ENCODE data around the gene UNK. TPM values are rescaled to one million over a fixed set of nuclear protein-coding genes. Genes with fewer than 3 reads are reported as not detected.

Gene UNK
- total and polyA plus RNA-seq, 7 donors: 12.7 to 29.6 (median 23.5) TPM

DNA sequence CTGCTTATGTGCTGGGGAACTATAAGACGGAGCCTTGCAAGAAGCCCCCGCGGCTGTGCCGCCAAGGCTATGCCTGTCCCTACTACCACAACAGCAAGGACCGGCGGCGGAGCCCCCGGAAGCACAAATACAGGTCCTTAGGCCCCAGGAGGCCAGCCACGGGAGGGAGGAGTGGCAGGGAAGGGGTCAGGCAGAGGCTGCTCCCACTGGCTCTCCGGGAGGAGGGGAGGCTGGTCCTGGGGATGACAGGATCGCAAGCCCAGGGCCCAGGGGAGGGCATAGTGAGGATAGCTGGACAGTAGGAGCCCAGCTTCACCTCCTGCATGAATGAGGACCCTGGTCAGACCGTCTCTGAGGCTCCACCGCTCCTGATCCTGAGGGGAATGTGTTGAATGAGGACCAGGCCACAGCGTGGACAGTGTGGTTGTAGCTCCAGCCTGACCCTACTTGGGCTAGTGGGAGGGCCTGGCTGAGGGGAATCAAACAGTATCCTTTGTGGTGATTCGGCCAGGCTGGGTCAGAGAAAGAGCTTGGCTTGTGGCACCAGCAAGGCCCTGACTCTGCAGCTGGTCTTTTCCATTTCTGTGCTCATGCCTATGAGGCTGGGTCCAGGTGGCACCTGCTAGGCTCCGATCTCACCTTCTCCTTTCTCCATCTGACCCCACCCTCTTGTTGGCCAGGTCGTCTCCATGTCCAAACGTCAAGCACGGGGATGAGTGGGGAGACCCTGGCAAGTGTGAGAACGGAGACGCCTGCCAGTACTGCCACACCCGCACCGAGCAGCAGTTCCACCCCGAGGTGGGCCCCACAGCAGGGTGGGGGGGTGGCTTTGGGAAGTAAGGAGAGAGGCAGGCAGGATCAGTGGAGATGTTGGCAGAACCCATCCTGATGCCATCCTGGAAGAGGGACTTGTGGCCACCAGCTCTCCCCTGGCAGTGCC lies 28.7 kb downstream of the UNK start:
- peaks cover 43 to 91% (median 52%) of the 10 kb centered on the region in 4 donors for H3K36me3 ChIP-seq
- H3K4me3 ChIP-seq: no peak overlapping the region
- H3K9me3 ChIP-seq: no peaks in the 10 kb centered on the region
- TF ChIP-seq, protein P1, sequence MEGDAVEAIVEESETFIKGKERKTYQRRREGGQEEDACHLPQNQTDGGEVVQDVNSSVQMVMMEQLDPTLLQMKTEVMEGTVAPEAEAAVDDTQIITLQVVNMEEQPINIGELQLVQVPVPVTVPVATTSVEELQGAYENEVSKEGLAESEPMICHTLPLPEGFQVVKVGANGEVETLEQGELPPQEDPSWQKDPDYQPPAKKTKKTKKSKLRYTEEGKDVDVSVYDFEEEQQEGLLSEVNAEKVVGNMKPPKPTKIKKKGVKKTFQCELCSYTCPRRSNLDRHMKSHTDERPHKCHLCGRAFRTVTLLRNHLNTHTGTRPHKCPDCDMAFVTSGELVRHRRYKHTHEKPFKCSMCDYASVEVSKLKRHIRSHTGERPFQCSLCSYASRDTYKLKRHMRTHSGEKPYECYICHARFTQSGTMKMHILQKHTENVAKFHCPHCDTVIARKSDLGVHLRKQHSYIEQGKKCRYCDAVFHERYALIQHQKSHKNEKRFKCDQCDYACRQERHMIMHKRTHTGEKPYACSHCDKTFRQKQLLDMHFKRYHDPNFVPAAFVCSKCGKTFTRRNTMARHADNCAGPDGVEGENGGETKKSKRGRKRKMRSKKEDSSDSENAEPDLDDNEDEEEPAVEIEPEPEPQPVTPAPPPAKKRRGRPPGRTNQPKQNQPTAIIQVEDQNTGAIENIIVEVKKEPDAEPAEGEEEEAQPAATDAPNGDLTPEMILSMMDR (IDR thresholded peaks at IDR 0.05): no peak
- TF ChIP-seq POLR2A (IDR thresholded peaks at IDR 0.05) (no peak), EP300 (IDR thresholded peaks at IDR 0.05) (no peak), POLR2AphosphoS5 (IDR thresholded peaks at IDR 0.05) (no peak)
- peaks cover 0 to 10% (median 0%) of the 10 kb centered on the region in 4 donors for H3K4me1 ChIP-seq
- DNase-seq: no peak
- WGBS, 2 donors: 90 to 93% methylated on average over 24 of the region's 24 CpGs
- H3K27ac ChIP-seq: no peak overlapping the region
- no peaks in the 10 kb centered on the region for H3K27me3 ChIP-seq
- intact Hi-C loops (cut with DNase I): no loop called here

DNA sequence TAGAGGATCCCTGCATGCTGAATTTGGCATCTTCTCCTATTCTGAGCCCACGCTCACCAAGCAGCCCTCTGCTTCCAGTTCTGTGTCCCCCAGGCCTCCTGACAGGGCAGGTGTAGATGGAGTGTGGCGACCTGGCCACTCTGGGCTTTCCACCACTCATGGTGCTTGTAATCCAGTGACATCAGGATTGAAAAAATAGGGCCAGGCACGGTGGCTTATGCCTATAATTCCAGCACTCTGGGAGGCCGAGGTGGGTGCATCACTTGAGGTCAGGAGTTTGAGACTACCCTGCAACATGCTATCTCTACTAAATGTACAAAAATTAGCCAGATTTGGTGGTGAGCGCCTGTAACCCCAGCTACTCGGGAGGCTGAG lies 29.4 kb downstream of the UNK start:
- H3K4me1 ChIP-seq: peaks cover 0 to 10% (median 0%) of the 10 kb centered on the region in 4 donors
- no peak for DNase-seq
- WGBS, 2 donors: 87 to 88% methylated on average over 6 of the region's 6 CpGs
- no peaks in the 10 kb centered on the region for H3K27me3 ChIP-seq
- H3K9me3 ChIP-seq: no peaks in the 10 kb centered on the region
- intact Hi-C loops (cut with DNase I): no loop called here
- H3K4me3 ChIP-seq: no peak overlapping the region
- H3K27ac ChIP-seq: no peak overlapping the region
- H3K36me3 ChIP-seq: peaks cover 49 to 97% (median 58%) of the 10 kb centered on the region in 4 donors
- no peak for TF ChIP-seq POLR2A (IDR thresholded peaks at IDR 0.05)
- no peak for TF ChIP-seq EP300 (IDR thresholded peaks at IDR 0.05)
- TF ChIP-seq, protein P1 (IDR thresholded peaks at IDR 0.05): no peak
- TF ChIP-seq POLR2AphosphoS5 (IDR thresholded peaks at IDR 0.05): no peak

DNA sequence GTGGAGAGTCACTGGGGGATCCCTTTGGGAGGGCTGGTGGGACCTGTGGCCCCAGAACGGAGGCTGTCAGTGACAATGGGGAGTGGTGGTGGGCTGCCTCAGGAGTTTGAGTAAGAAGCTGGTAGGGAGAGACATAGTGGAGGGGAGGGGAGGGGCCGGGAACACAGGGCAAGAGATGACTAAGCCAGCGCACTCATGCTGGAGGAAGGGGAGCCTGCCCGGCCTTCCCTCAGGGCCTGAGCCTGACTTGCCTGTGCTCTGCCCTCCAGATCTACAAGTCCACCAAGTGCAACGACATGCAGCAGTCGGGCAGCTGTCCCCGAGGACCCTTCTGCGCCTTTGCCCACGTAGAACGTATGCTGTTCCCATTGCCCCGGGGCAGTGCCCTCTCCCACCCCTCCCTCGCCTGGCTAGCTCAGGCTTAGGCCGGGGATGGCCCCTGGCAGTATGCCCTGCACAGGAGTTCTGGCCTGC lies 30.3 kb downstream of the UNK start:
- DNase-seq: no peak
- Histone ChIP-seq H3K9me3 (no peaks in the 10 kb centered on the region), H3K4me3 (no peak overlapping the region), H3K4me1 (peaks cover 0 to under 1% (median 0%) of the 10 kb centered on the region in 4 donors), H3K27me3 (no peaks in the 10 kb centered on the region), H3K27ac (no peak overlapping the region), H3K36me3 (peaks cover 58 to 100% (median 67%) of the 10 kb centered on the region in 4 donors)
- intact Hi-C loops (cut with DNase I): no loop called here
- 94% methylated on average over 13 of the region's 13 CpGs for WGBS, 2 donors
- no peak for TF ChIP-seq POLR2AphosphoS5 (IDR thresholded peaks at IDR 0.05)
- TF ChIP-seq, protein P1 (IDR thresholded peaks at IDR 0.05): no peak

DNA sequence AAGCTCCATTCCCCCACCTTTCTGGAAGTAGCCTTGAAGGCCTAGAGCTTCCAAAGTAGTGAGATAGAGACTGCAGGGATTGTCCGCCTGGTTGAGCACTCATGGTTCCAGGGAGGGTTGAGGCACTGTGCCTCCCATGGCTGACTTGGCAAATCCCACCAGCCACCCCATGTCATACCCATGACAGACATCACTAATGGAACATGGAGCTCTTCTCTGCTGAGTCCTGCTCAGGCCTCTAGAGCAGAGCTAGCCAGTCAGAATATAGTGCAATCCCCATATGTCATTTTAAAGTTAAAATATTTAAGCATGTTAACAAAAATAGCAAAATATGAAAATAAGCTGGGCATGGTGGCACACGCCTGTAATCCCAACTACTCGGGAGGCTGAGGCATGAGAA lies 30.8 kb downstream of the UNK start:
- no peaks in the 10 kb centered on the region for H3K9me3 ChIP-seq
- TF ChIP-seq POLR2A (IDR thresholded peaks at IDR 0.05) (no peak), POLR2AphosphoS5 (IDR thresholded peaks at IDR 0.05) (no peak), EP300 (IDR thresholded peaks at IDR 0.05) (no peak)
- TF ChIP-seq, protein P1 (IDR thresholded peaks at IDR 0.05): no peak
- H3K4me3 ChIP-seq: no peak overlapping the region
- no peak overlapping the region for H3K27ac ChIP-seq
- peaks cover 59 to 100% (median 70%) of the 10 kb centered on the region in 4 donors for H3K36me3 ChIP-seq
- H3K4me1 ChIP-seq: no peaks in the 10 kb centered on the region
- no peak for DNase-seq
- H3K27me3 ChIP-seq: no peaks in the 10 kb centered on the region
- WGBS, 2 donors: 95% methylated on average over 3 of the region's 3 CpGs
- intact Hi-C loops (cut with DNase I): no loop called here

Measured in sigmoid colon (tissue), 7 donors.